HG02798 (cell line): ENCODE results near the gene MBTPS1.

Experiments
- ATAC-seq: cut with Tn5 transposase; IDR thresholded peaks from one replicate; pipeline ENCODE4 v1.9.1; 2021; ENCODE audit warnings: mild to moderate bottlenecking; ENCODE audit not compliant: unreplicated experiment, poor library complexity

Gene MBTPS1

GRCh38 chr16:84042308-84042878 lies 74.3 kb downstream of the MBTPS1 start, which contains the start of gene SLC38A8:
TSS of gene SLC38A8 (minus strand) at chr16:84042795. CDS start at chr16:84042157, 638 bp downstream.
- no peak for ATAC-seq

GRCh38 chr16:84041881-84042280 lies 74.9 kb downstream of the MBTPS1 start:
- ATAC-seq = no peak

GRCh38 chr16:84040823-84041820 lies 75.6 kb downstream of the MBTPS1 start:
- no peak for ATAC-seq

GRCh38 chr16:84040226-84040822 lies 76.4 kb downstream of the MBTPS1 start:
- ATAC-seq = no peak

- ATAC-seq = no peak
These were observed 77.0 kb downstream of the MBTPS1 start for GRCh38 chr16:84039696-84040095.

GRCh38 chr16:84038469-84038868 lies 78.3 kb downstream of the MBTPS1 start:
- ATAC-seq = no peak

- no peak for ATAC-seq
These were observed 79.7 kb downstream of the MBTPS1 start for GRCh38 chr16:84036982-84037425.

- ATAC-seq = no peak
These were observed 80.6 kb downstream of the MBTPS1 start for GRCh38 chr16:84036131-84036530.

- no peak for ATAC-seq
These were observed 82.2 kb downstream of the MBTPS1 start for GRCh38 chr16:84034516-84034915.

GRCh38 chr16:84033251-84034195 lies 83.2 kb downstream of the MBTPS1 start:
- ATAC-seq = no peak

- ATAC-seq = no peak
These were observed 84.1 kb downstream of the MBTPS1 start for GRCh38 chr16:84032458-84033178.

- ATAC-seq = no peak
These were observed 85.2 kb downstream of the MBTPS1 start for GRCh38 chr16:84031556-84031955.

GRCh38 chr16:84029297-84030047 lies 87.3 kb downstream of the MBTPS1 start:
- ATAC-seq = no peak

GRCh38 chr16:84027625-84028024 lies 89.1 kb downstream of the MBTPS1 start:
- no peak for ATAC-seq

- ATAC-seq = no peak
These were observed 90.1 kb downstream of the MBTPS1 start for GRCh38 chr16:84026606-84027005.

- no peak for ATAC-seq
These were observed 91.9 kb downstream of the MBTPS1 start for GRCh38 chr16:84024854-84025253.

- ATAC-seq = no peak
These were observed 94.1 kb downstream of the MBTPS1 start for GRCh38 chr16:84022644-84023043.

GRCh38 chr16:84021488-84021887 lies 95.3 kb downstream of the MBTPS1 start:
- ATAC-seq = no peak

GRCh38 chr16:84020353-84020752 lies 96.4 kb downstream of the MBTPS1 start:
- no peak for ATAC-seq
